ENCODE results near the gene ANKRD37. TPM values are rescaled to one million over a fixed set of nuclear protein-coding genes. Genes with fewer than 3 reads are reported as not detected.

The ANKRD37 gene
- total RNA-seq, 1 donor from 2014 or later: 4.2 TPM

- DNase-seq (ENCODE audit: extremely low spot score, unreplicated experiment): no peak
- peaks cover 45% of the 10 kb centered on the region for H3K36me3 Mint-ChIP-seq (ENCODE audit: unreplicated experiment)
- H3K4me1 Mint-ChIP-seq (ENCODE audit: unreplicated experiment): no peaks in the 10 kb centered on the region
- no peaks in the 10 kb centered on the region for H3K9me3 Mint-ChIP-seq (ENCODE audit: unreplicated experiment)
- H3K27ac Mint-ChIP-seq (ENCODE audit: unreplicated experiment): no peak overlapping the region
- TF ChIP-seq CTCF (IDR thresholded peaks at IDR 0.05): no peak
- H3K27me3 Mint-ChIP-seq (ENCODE audit: unreplicated experiment): no peaks in the 10 kb centered on the region
- no peak overlapping the region for H3K4me3 Mint-ChIP-seq (ENCODE audit: unreplicated experiment)
Measured at GRCh38 chr4:185370268-185370949, 26.2 kb upstream of the ANKRD37 start.

- TF ChIP-seq CTCF (IDR thresholded peaks at IDR 0.05): no peak
- Mint-ChIP-seq H3K27ac (ENCODE audit: unreplicated experiment) (no peak overlapping the region), H3K27me3 (ENCODE audit: unreplicated experiment) (no peaks in the 10 kb centered on the region), H3K36me3 (ENCODE audit: unreplicated experiment) (peaks cover 42% of the 10 kb centered on the region), H3K9me3 (ENCODE audit: unreplicated experiment) (no peaks in the 10 kb centered on the region), H3K4me1 (ENCODE audit: unreplicated experiment) (no peaks in the 10 kb centered on the region), H3K4me3 (ENCODE audit: unreplicated experiment) (no peak overlapping the region)
- DNase-seq (ENCODE audit: extremely low spot score, unreplicated experiment): no peak
Measured at GRCh38 chr4:185371702-185372101, 24.9 kb upstream of the ANKRD37 start.

- Mint-ChIP-seq H3K27me3 (ENCODE audit: unreplicated experiment) (no peaks in the 10 kb centered on the region), H3K36me3 (ENCODE audit: unreplicated experiment) (peaks cover 48% of the 10 kb centered on the region), H3K4me3 (ENCODE audit: unreplicated experiment) (no peak overlapping the region), H3K27ac (ENCODE audit: unreplicated experiment) (no peak overlapping the region), H3K9me3 (ENCODE audit: unreplicated experiment) (no peaks in the 10 kb centered on the region), H3K4me1 (ENCODE audit: unreplicated experiment) (no peaks in the 10 kb centered on the region)
- no peak for TF ChIP-seq CTCF (IDR thresholded peaks at IDR 0.05)
- DNase-seq (ENCODE audit: extremely low spot score, unreplicated experiment): no peak
Measured at GRCh38 chr4:185374027-185374426, 22.6 kb upstream of the ANKRD37 start.

DNA sequence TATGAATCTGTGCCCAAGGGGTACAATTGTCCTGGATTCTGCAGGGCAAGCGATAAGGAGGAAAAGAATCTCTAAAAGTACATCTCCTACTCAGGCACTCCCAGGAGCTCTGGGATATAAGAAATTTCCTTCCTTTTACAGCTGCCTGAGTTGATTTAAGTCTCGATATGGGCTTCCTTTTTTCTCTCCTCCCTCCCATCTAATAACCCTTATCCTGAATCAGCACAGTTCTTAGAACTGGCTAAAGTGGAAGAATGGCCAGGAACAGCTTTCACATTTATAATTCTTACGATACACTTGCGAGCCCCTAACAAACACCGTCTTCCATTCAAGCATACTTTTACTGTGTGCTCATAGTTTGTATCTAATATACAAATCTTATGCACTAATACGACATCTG, 22.1 kb upstream of the ANKRD37 start:
- Mint-ChIP-seq H3K27me3 (ENCODE audit: unreplicated experiment) (no peaks in the 10 kb centered on the region), H3K4me1 (ENCODE audit: unreplicated experiment) (no peaks in the 10 kb centered on the region), H3K9me3 (ENCODE audit: unreplicated experiment) (no peaks in the 10 kb centered on the region), H3K27ac (ENCODE audit: unreplicated experiment) (no peak overlapping the region), H3K4me3 (ENCODE audit: unreplicated experiment) (no peak overlapping the region), H3K36me3 (ENCODE audit: unreplicated experiment) (peaks cover 48% of the 10 kb centered on the region)
- TF ChIP-seq CTCF (IDR thresholded peaks at IDR 0.05): no peak
- DNase-seq (ENCODE audit: extremely low spot score, unreplicated experiment): no peak

GRCh38 chr4:185378264-185378663, 18.4 kb upstream of the ANKRD37 start:
- no peak for TF ChIP-seq CTCF (IDR thresholded peaks at IDR 0.05)
- no peaks in the 10 kb centered on the region for H3K27me3 Mint-ChIP-seq (ENCODE audit: unreplicated experiment)
- no peak overlapping the region for H3K27ac Mint-ChIP-seq (ENCODE audit: unreplicated experiment)
- H3K4me1 Mint-ChIP-seq (ENCODE audit: unreplicated experiment): no peaks in the 10 kb centered on the region
- no peak for DNase-seq (ENCODE audit: extremely low spot score, unreplicated experiment)
- peaks cover 13% of the 10 kb centered on the region for H3K9me3 Mint-ChIP-seq (ENCODE audit: unreplicated experiment)
- no peak overlapping the region for H3K4me3 Mint-ChIP-seq (ENCODE audit: unreplicated experiment)
- peaks cover 42% of the 10 kb centered on the region for H3K36me3 Mint-ChIP-seq (ENCODE audit: unreplicated experiment)
